ENCODE measurements around the gene TMEM97. TPM values are rescaled to one million over a fixed set of nuclear protein-coding genes. Genes with fewer than 3 reads are reported as not detected.

TMEM97 gene
- total RNA-seq, 2 experiments from 2014 or later: 18.8 to 20.9 TPM

GRCh38 chr17:28365487-28365886 is 46.5 kb downstream of the TMEM97 start:
- POLR2A ChIA-PET: interaction anchor here (0.6 to 2.5 kb wide), 2 partner anchors 8 to 73 kb away, joined by 3 to 9 read pairs; partner anchors contain the start of gene POLDIP2
- no peak overlapping the region for H3K4me3 Mint-ChIP-seq

GRCh38 chr17:28366605-28367004 is 47.6 kb downstream of the TMEM97 start:
- peaks cover 3% of the 10 kb centered on the region for H3K4me1 Mint-ChIP-seq
- no peak overlapping the region for H3K27ac Mint-ChIP-seq
- POLR2A ChIA-PET: interaction anchor here (0.9 to 2.5 kb wide), 2 partner anchors 9 to 31 kb away, joined by 4 to 9 read pairs; partner anchors contain the start of genes POLDIP2 and TNFAIP1
- DNase-seq (no peak), ATAC-seq (ENCODE audit: low read depth) (no peak)
- no peaks in the 10 kb centered on the region for H3K27me3 Mint-ChIP-seq
- H3K36me3 Mint-ChIP-seq: no peaks in the 10 kb centered on the region
- no peak overlapping the region for H3K4me3 Mint-ChIP-seq
- no peaks in the 10 kb centered on the region for H3K9me3 Mint-ChIP-seq

More at GRCh38 chr17:28365487-28365886, 46.5 kb downstream of the TMEM97 start:
- DNase-seq: no peak
- Mint-ChIP-seq H3K36me3 (no peaks in the 10 kb centered on the region), H3K27me3 (no peaks in the 10 kb centered on the region), H3K9me3 (no peaks in the 10 kb centered on the region), H3K27ac (no peak overlapping the region), H3K4me1 (no peaks in the 10 kb centered on the region)
- ATAC-seq (ENCODE audit: low read depth): no peak

- H3K4me3 Mint-ChIP-seq: no peak overlapping the region
- DNase-seq (no peak), ATAC-seq (ENCODE audit: low read depth) (no peak)
- H3K9me3 Mint-ChIP-seq: no peaks in the 10 kb centered on the region
- no peak overlapping the region for H3K27ac Mint-ChIP-seq
- POLR2A ChIA-PET: interaction anchor here (1.2 to 2.5 kb wide), 2 partner anchors 10 kb away, joined by 3 to 9 read pairs; partner anchors contain the start of gene POLDIP2
- no peaks in the 10 kb centered on the region for H3K36me3 Mint-ChIP-seq
- H3K4me1 Mint-ChIP-seq: peaks cover 8% of the 10 kb centered on the region
- H3K27me3 Mint-ChIP-seq: no peaks in the 10 kb centered on the region
Measured at GRCh38 chr17:28367641-28368305, 48.8 kb downstream of the TMEM97 start.

GRCh38 chr17:28368306-28368831 is 49.4 kb downstream of the TMEM97 start:
- Mint-ChIP-seq H3K4me1 (peaks cover 14% of the 10 kb centered on the region), H3K27me3 (no peaks in the 10 kb centered on the region), H3K4me3 (no peak overlapping the region), H3K9me3 (no peaks in the 10 kb centered on the region), H3K27ac (no peak overlapping the region), H3K36me3 (no peaks in the 10 kb centered on the region)
- POLR2A ChIA-PET: interaction anchor here (1.2 to 1.5 kb wide), 3 partner anchors 11 to 33 kb away, joined by 3 to 5 read pairs (median 4); partner anchors contain the start of genes IFT20 and TNFAIP1
- DNase-seq (no peak), ATAC-seq (ENCODE audit: low read depth) (no peak)

- peaks cover 18% of the 10 kb centered on the region for H3K4me1 Mint-ChIP-seq
- H3K27ac Mint-ChIP-seq: no peak overlapping the region
- POLR2A ChIA-PET: interaction anchor here (1.2 to 1.5 kb wide), 3 partner anchors 11 to 33 kb away, joined by 3 to 5 read pairs (median 4); partner anchors contain the start of genes IFT20 and TNFAIP1
- DNase-seq: no peak
- no peaks in the 10 kb centered on the region for H3K36me3 Mint-ChIP-seq
- no peak overlapping the region for H3K4me3 Mint-ChIP-seq
- no peaks in the 10 kb centered on the region for H3K27me3 Mint-ChIP-seq
- H3K9me3 Mint-ChIP-seq: no peaks in the 10 kb centered on the region
- ATAC-seq (ENCODE audit: low read depth): no peak
Measured at GRCh38 chr17:28368915-28369683, 50.1 kb downstream of the TMEM97 start.

- POLR2A ChIA-PET: interaction anchor here (1.5 to 3.0 kb wide), 2 partner anchors 12 to 15 kb away, joined by 4 to 16 read pairs; partner anchors contain the start of gene POLDIP2
- Mint-ChIP-seq H3K9me3 (no peaks in the 10 kb centered on the region), H3K27me3 (no peaks in the 10 kb centered on the region), H3K4me1 (peaks cover 18% of the 10 kb centered on the region), H3K36me3 (no peaks in the 10 kb centered on the region), H3K4me3 (no peak overlapping the region), H3K27ac (no peak overlapping the region)
- no peak for DNase-seq
- ATAC-seq (ENCODE audit: low read depth): no peak
Measured at GRCh38 chr17:28369684-28370034, 50.7 kb downstream of the TMEM97 start.

GRCh38 chr17:28370035-28370743 is 51.2 kb downstream of the TMEM97 start, which contains the start of gene VTN:
VTN (minus strand) TSS chr17:28370307; CDS start chr17:28370203, 104 bp downstream.
- DNase-seq (no peak), ATAC-seq (ENCODE audit: low read depth) (no peak)
- H3K27ac Mint-ChIP-seq: peak within 1 kb of the TSS; percentile 88
- peak within 1 kb of the TSS; percentile 94 for H3K4me3 Mint-ChIP-seq
- H3K36me3 Mint-ChIP-seq: no peaks in the 10 kb centered on the region
- H3K27me3 Mint-ChIP-seq: no peaks in the 10 kb centered on the region
- POLR2A ChIA-PET: interaction anchor here (0.8 to 3.4 kb wide), 3 partner anchors 13 to 35 kb away, joined by 3 to 19 read pairs (median 16); partner anchors contain the start of genes IFT20, POLDIP2 and TNFAIP1
- peaks cover 18% of the 10 kb centered on the region for H3K4me1 Mint-ChIP-seq
- no peaks in the 10 kb centered on the region for H3K9me3 Mint-ChIP-seq

GRCh38 chr17:28370744-28371103 is 51.7 kb downstream of the TMEM97 start:
- ATAC-seq (ENCODE audit: low read depth) (no peak), DNase-seq (no peak)
- no peaks in the 10 kb centered on the region for H3K36me3 Mint-ChIP-seq
- H3K27ac Mint-ChIP-seq: peak overlapping the region; percentile 88
- no peaks in the 10 kb centered on the region for H3K9me3 Mint-ChIP-seq
- H3K4me1 Mint-ChIP-seq: peaks cover 18% of the 10 kb centered on the region
- no peaks in the 10 kb centered on the region for H3K27me3 Mint-ChIP-seq
- POLR2A ChIA-PET: interaction anchor here (0.8 to 3.4 kb wide), 3 partner anchors 13 to 35 kb away, joined by 3 to 19 read pairs (median 16); partner anchors contain the start of genes IFT20, POLDIP2 and TNFAIP1
- H3K4me3 Mint-ChIP-seq: peak overlapping the region; percentile 94

GRCh38 chr17:28371245-28372202 is 52.5 kb downstream of the TMEM97 start, which contains the start of gene SARM1:
SARM1 (plus strand) TSS chr17:28371694; CDS start chr17:28372033, 339 bp downstream.
- Mint-ChIP-seq H3K9me3 (no peaks in the 10 kb centered on the region), H3K36me3 (no peaks in the 10 kb centered on the region), H3K27me3 (no peaks in the 10 kb centered on the region), H3K4me3 (peak within 1 kb of the TSS; percentile 94), H3K27ac (peak within 1 kb of the TSS; percentile 88), H3K4me1 (peaks cover 18% of the 10 kb centered on the region)
- DNase-seq: peak; percentile 88
- peak; percentile 92 for ATAC-seq (ENCODE audit: low read depth)
- POLR2A ChIA-PET: interaction anchor here (3.0 to 3.4 kb wide), 2 partner anchors 13 to 14 kb away, joined by 16 to 19 read pairs; partner anchors contain the start of gene POLDIP2

GRCh38 chr17:28372203-28372944 is 53.4 kb downstream of the TMEM97 start:
- peaks cover 18% of the 10 kb centered on the region for H3K4me1 Mint-ChIP-seq
- no peaks in the 10 kb centered on the region for H3K9me3 Mint-ChIP-seq
- H3K4me3 Mint-ChIP-seq: peak overlapping the region; percentile 81
- ATAC-seq (ENCODE audit: low read depth) (peak; percentile 5), DNase-seq (no peak)
- POLR2A ChIA-PET: interaction anchor here (0.5 to 3.4 kb wide), 3 partner anchors 12 to 370 kb away, joined by 5 to 19 read pairs (median 16); partner anchors contain the start of gene POLDIP2
- no peaks in the 10 kb centered on the region for H3K27me3 Mint-ChIP-seq
- H3K27ac Mint-ChIP-seq: peak overlapping the region; percentile 42
- no peaks in the 10 kb centered on the region for H3K36me3 Mint-ChIP-seq

GRCh38 chr17:28372945-28373274 is 53.9 kb downstream of the TMEM97 start:
- no peaks in the 10 kb centered on the region for H3K27me3 Mint-ChIP-seq
- peaks cover 18% of the 10 kb centered on the region for H3K4me1 Mint-ChIP-seq
- H3K27ac Mint-ChIP-seq: peak overlapping the region; percentile 42
- H3K9me3 Mint-ChIP-seq: no peaks in the 10 kb centered on the region
- no peaks in the 10 kb centered on the region for H3K36me3 Mint-ChIP-seq
- no peak for DNase-seq
- ATAC-seq (ENCODE audit: low read depth): no peak
- H3K4me3 Mint-ChIP-seq: peak overlapping the region; percentile 81
- POLR2A ChIA-PET: interaction anchor here (1.0 to 3.4 kb wide), 2 partner anchors 12 to 15 kb away, joined by 3 to 19 read pairs; partner anchors contain the start of gene POLDIP2

All from activated naive CD8-positive, alpha-beta T cell treated with anti-CD3 and anti-CD28 coated beads, Interleukin-2, amount 10 ng/mL, durations not matched to agents 7 days and 5 days (primary cell).